Tibial nerve (tissue), 4 donors: ENCODE measurements around the gene SORCS3.

Experiments
- EP300 ChIP-seq, 2 donors: sonication (generic); formaldehyde crosslinking; IDR thresholded peaks; one replicate each; pipeline ENCODE4 v1.6.1; 2017; ENCODE audit warnings: antibody characterized with exemption in 2 of 2, mild to moderate bottlenecking in 1 of 2
- POLR2A ChIP-seq, 2 donors: fragments of 450-650 bp; IDR thresholded peaks; one replicate each; pipeline ENCODE4 v1.6.1; 2017; ENCODE audit warnings: antibody characterized with exemption in 2 of 2, mild to moderate bottlenecking in 2 of 2, moderate library complexity in 2 of 2
- TF ChIP-seq, protein P1 (sequence below), 5 experiments: fragments of 200-600 bp in 3 of 5; fragments of 450-650 bp in 2 of 5; sonication (generic) in 3 of 5; IDR thresholded peaks; one replicate each; pipeline ENCODE4 v1.5.1; 2016 to 2019; ENCODE audit warnings: antibody characterized with exemption in 5 of 5, mild to moderate bottlenecking in 3 of 5, moderate library complexity in 2 of 5

GRCh38 chr10:105279101-105279500, 638.0 kb downstream of the SORCS3 start:
- TF ChIP-seq, protein P1, sequence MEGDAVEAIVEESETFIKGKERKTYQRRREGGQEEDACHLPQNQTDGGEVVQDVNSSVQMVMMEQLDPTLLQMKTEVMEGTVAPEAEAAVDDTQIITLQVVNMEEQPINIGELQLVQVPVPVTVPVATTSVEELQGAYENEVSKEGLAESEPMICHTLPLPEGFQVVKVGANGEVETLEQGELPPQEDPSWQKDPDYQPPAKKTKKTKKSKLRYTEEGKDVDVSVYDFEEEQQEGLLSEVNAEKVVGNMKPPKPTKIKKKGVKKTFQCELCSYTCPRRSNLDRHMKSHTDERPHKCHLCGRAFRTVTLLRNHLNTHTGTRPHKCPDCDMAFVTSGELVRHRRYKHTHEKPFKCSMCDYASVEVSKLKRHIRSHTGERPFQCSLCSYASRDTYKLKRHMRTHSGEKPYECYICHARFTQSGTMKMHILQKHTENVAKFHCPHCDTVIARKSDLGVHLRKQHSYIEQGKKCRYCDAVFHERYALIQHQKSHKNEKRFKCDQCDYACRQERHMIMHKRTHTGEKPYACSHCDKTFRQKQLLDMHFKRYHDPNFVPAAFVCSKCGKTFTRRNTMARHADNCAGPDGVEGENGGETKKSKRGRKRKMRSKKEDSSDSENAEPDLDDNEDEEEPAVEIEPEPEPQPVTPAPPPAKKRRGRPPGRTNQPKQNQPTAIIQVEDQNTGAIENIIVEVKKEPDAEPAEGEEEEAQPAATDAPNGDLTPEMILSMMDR (IDR thresholded peaks at IDR 0.05), result no peak
- TF ChIP-seq POLR2A (IDR thresholded peaks at IDR 0.05) (no peak), EP300 (IDR thresholded peaks at IDR 0.05) (no peak)
